HG03442 (cell line): ENCODE measurements around the gene OR1F1.

Source experiments
- ATAC-seq: cut with Tn5 transposase; IDR thresholded peaks from one replicate; pipeline ENCODE4 v1.9.1; 2021; ENCODE audit warnings: mild to moderate bottlenecking, moderate library complexity; ENCODE audit not compliant: unreplicated experiment

The OR1F1 gene

DNA sequence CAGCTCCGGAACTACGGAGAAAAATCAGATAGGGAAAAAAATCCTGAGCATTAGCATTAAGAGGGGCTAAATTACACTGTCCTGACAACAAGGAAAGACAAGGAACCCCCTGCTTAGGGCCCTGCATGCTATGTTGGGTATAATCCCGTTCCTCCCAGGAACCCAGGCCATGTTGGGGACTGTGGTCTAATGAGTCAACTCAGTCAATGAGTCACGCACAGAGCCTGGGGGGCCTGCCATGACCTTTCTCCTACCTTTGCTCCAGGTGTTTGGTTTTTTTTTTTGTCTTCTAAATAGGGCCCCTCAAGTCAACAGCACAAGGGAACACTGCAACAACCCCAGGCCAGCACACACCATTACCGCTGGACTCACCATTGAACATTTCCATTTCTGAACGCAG, 55.9 kb downstream of the OR1F1 start:
- no peak for ATAC-seq

- no peak for ATAC-seq
Measured at GRCh38 chr16:3246002-3246401, 58.0 kb downstream of the OR1F1 start.

DNA sequence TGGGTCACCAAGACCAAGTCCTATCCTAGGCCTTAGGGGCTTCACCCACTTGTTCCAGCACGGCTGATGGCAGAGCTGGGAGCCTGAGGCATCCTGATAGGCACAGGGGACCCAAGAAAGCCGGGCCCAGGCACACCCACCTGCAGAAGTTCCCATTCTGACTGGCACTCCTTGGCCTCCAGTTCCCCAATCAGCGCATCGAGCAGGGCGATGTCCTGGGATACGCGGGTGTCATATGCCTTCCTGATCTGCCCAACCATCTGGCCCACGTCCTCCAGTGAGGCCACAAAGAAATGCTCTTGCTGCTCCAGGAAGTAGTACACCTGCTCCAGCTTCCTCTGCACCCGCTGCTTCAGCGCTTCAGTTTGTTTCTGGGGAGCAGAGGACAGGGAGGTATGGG, 58.9 kb downstream of the OR1F1 start:
- ATAC-seq = no peak

- no peak for ATAC-seq
Measured at GRCh38 chr16:3248596-3248995, 60.6 kb downstream of the OR1F1 start.

DNA sequence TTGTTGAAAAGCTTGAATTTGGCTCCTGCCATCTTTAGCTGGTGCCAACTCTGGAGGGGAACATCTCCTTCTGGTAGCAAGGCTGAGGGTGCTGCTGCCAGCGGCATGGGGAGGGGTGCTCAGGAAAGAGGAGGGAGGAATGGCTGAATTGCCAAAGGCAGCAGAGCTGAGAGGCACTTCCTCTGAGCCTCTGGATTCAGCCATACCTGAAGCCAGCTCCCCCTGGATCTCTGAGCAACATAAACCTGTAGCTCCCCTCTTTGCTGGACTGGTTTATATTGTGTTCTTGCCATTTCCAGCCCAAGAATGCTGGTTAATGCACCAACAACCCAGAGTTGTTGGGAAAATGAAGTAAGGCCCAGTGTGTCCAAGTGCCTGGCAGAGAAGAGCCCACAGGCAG, 61.0 kb downstream of the OR1F1 start:
- ATAC-seq = no peak

DNA sequence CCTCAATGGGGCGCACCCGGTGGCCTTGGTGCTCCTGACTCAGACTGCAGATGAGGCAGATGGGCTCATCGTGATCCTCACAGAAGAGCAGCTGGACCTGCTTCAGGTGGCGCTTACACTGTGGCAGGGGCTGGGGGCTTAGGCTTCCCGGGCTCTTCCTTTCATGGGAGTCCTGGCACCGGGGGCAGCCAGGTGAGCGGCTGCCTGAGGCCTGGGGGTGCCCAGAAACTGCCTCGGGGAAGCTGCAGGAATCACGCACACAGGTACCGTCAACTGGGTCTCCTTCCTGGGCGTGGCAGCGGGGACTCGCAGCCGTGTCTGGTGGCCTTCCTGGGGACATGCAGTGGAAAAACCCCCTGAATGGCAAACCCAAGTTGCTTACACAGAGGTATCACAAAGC, 61.4 kb downstream of the OR1F1 start:
- no peak for ATAC-seq

DNA sequence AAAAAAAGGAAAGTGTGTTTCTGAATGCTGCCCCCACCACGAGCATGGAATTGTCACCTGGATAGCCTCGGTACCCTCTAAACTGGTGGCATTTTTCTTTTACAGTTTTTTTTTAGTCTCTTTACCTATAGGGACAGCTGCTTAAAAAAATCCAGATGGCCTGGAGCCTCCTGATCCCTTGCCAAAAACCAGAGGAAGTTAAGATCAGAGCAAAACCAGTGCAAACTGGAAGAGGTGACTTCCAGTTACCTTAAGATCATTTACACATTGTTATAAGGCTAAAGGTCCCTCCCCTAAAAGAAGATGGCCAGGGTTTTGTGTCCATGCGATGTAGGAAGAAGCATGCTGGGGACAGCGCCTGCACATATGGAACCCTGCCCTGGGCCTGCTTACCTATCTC, 65.0 kb downstream of the OR1F1 start:
- ATAC-seq = no peak

- no peak for ATAC-seq
Measured at GRCh38 chr16:3254309-3254708, 66.3 kb downstream of the OR1F1 start.
